WTC11 (cell line): ENCODE results near the gene FCHO1. TPM values are rescaled to one million over a fixed set of nuclear protein-coding genes. Genes with fewer than 3 reads are reported as not detected.

Source experiments
- ATAC-seq: fragments of 200-7000 bp; cut with Tn5 transposase; 2 replicates; pipeline ENCODE4 v1.10.0; 2021; ENCODE audit warnings: mild to moderate bottlenecking, moderate library complexity
- CTCF ChIA-PET: fragments of 300-600 bp; sonication (Branson Sonifier 250); formaldehyde crosslinking; loops from one replicate; lab custom pipeline; 2021; ENCODE audit warnings: antibody characterized with exemption; lab: Charles Lee
- POLR2A ChIA-PET: fragments of 350-600 bp; sonication (Branson Sonifier 250); formaldehyde crosslinking; loops from one replicate; lab custom pipeline; 2021; ENCODE audit warnings: antibody characterized with exemption; lab: Charles Lee
- DNase-seq: peaks from one replicate; pipeline ENCODE4 v3.0.0; 2021; ENCODE audit warnings: low spot score
- H3K27ac Mint-ChIP-seq: 2 replicates; pipeline ENCODE4 v1.8.0; 2021; ENCODE audit warnings: mixed read lengths
- H3K27me3 Mint-ChIP-seq: 2 replicates; pipeline ENCODE4 v1.8.0; 2021; ENCODE audit warnings: low read depth, mild to moderate bottlenecking, moderate library complexity, mixed read lengths
- H3K36me3 Mint-ChIP-seq: 2 replicates; pipeline ENCODE4 v1.8.0; 2021; ENCODE audit warnings: mixed read lengths
- H3K4me1 Mint-ChIP-seq: 2 replicates; pipeline ENCODE4 v1.8.0; 2022; ENCODE audit warnings: mixed read lengths
- H3K4me3 Mint-ChIP-seq: 2 replicates; pipeline ENCODE4 v1.8.0; 2021; ENCODE audit warnings: mild to moderate bottlenecking, moderate library complexity, mixed read lengths
- H3K9me3 Mint-ChIP-seq: 2 replicates; pipeline ENCODE4 v1.8.0; 2021; ENCODE audit warnings: mixed read lengths
- ESRRA ChIP-seq: sonication (generic); formaldehyde crosslinking; IDR thresholded peaks from 2 replicates; pipeline ENCODE4 v1.8.1; 2022; ENCODE audit warnings: mild to moderate bottlenecking, missing genetic modification reagents, borderline replicate concordance
- ETV6 ChIP-seq: sonication (generic); formaldehyde crosslinking; IDR thresholded peaks from 2 replicates; pipeline ENCODE4 v1.8.1; 2022; ENCODE audit warnings: mild to moderate bottlenecking, missing genetic modification reagents
- FOXJ3 ChIP-seq: sonication (generic); formaldehyde crosslinking; IDR thresholded peaks from 2 replicates; pipeline ENCODE4 v1.9.0; 2021; ENCODE audit warnings: missing genetic modification reagents, mild to moderate bottlenecking, borderline replicate concordance
- MAX ChIP-seq: sonication (generic); formaldehyde crosslinking; IDR thresholded peaks from 2 replicates; pipeline ENCODE4 v1.8.0; 2022; ENCODE audit warnings: mild to moderate bottlenecking, missing genetic modification reagents
- OVOL2 ChIP-seq: fragments of 250-450 bp; sonication (Bioruptor Pico); IDR thresholded peaks from 2 replicates; pipeline ENCODE4 v1.9.0; 2021; ENCODE audit warnings: mild to moderate bottlenecking, borderline replicate concordance
- RELA ChIP-seq: sonication (generic); formaldehyde crosslinking; IDR thresholded peaks from 2 replicates; pipeline ENCODE4 v1.8.1; 2022; ENCODE audit warnings: missing genetic modification reagents, mild to moderate bottlenecking, borderline replicate concordance
- TCF7 ChIP-seq: sonication (generic); formaldehyde crosslinking; IDR thresholded peaks from 2 replicates; pipeline ENCODE4 v1.8.0; 2022; ENCODE audit warnings: mild to moderate bottlenecking, low read depth, missing genetic modification reagents, moderate library complexity
- TEAD4 ChIP-seq: sonication (generic); formaldehyde crosslinking; IDR thresholded peaks from 2 replicates; pipeline ENCODE4 v1.8.0; 2022; ENCODE audit warnings: mild to moderate bottlenecking, missing genetic modification reagents
- USF1 ChIP-seq: sonication (generic); formaldehyde crosslinking; IDR thresholded peaks from 2 replicates; pipeline ENCODE4 v1.8.0; 2022; ENCODE audit warnings: mild to moderate bottlenecking, missing genetic modification reagents
- USF2 ChIP-seq: sonication (generic); formaldehyde crosslinking; IDR thresholded peaks from 2 replicates; pipeline ENCODE4 v1.8.1; 2023; ENCODE audit warnings: mild to moderate bottlenecking, missing genetic modification reagents, moderate library complexity
- ZNF138 ChIP-seq: sonication (generic); formaldehyde crosslinking; conservative IDR thresholded peaks from 2 replicates; pipeline ENCODE4 v1.8.1; 2022; ENCODE audit warnings: mild to moderate bottlenecking, moderate library complexity, missing genetic modification reagents
- ZNF425 ChIP-seq: fragments of 250-450 bp; sonication (Bioruptor Pico); conservative IDR thresholded peaks from 2 replicates; pipeline ENCODE4 v1.9.0; 2021; ENCODE audit warnings: mild to moderate bottlenecking
- ZNF671 ChIP-seq: fragments of 250-450 bp; sonication (Bioruptor Pico); IDR thresholded peaks from 2 replicates; pipeline ENCODE4 v1.8.0; 2021; ENCODE audit warnings: mild to moderate bottlenecking
- total RNA-seq: library from RNA; stranded (reverse); gene quantifications from 3 replicates; pipeline ENCODE4 v1.2.3, GENCODE V29; 2021
- TF ChIP-seq, protein P1 (sequence below): sonication (generic); formaldehyde crosslinking; conservative IDR thresholded peaks from 2 replicates; pipeline ENCODE4 v1.8.1; 2022; ENCODE audit warnings: mild to moderate bottlenecking, missing genetic modification reagents
- TF ChIP-seq, protein P2 (sequence below): fragments of 250-450 bp; sonication (Bioruptor Pico); IDR thresholded peaks from 2 replicates; pipeline ENCODE4 v1.9.0; 2021; ENCODE audit warnings: mild to moderate bottlenecking

Gene FCHO1
- total RNA-seq, 1 experiment from 2014 or later, result 26.8 TPM

DNA sequence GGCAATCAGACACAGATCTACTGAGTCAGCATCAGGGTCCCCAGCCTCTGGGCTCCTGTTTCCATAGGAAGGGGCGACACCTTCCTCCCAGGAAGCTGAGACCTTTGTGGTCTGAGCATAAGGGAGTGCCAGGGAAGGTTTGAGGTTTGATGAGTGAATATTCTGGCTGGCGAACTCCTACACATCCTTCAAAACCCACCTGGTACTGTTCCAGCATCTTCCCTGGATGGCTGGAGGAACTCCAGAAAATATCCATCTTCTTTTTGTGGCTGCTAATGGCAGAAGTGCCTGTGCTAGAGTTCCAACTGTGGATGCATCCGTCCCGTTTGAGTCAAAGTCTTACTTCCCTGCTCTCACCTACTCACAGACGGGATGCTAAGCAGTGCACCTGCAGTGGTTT lies 60.8 kb downstream of the FCHO1 start:
- H3K4me1 Mint-ChIP-seq, result no peaks in the 10 kb centered on the region
- no peaks in the 10 kb centered on the region for H3K36me3 Mint-ChIP-seq
- TF ChIP-seq, protein P1, sequence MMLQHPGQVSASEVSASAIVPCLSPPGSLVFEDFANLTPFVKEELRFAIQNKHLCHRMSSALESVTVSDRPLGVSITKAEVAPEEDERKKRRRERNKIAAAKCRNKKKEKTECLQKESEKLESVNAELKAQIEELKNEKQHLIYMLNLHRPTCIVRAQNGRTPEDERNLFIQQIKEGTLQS (CRISPR knock-in tag), result no peak
- no peak for TF ChIP-seq ESRRA (CRISPR knock-in tag)
- no peak for TF ChIP-seq ZNF138 (CRISPR knock-in tag)
- TF ChIP-seq TEAD4 (CRISPR knock-in tag), result no peak
- no peak for TF ChIP-seq ETV6 (CRISPR knock-in tag)
- TF ChIP-seq, protein P2, sequence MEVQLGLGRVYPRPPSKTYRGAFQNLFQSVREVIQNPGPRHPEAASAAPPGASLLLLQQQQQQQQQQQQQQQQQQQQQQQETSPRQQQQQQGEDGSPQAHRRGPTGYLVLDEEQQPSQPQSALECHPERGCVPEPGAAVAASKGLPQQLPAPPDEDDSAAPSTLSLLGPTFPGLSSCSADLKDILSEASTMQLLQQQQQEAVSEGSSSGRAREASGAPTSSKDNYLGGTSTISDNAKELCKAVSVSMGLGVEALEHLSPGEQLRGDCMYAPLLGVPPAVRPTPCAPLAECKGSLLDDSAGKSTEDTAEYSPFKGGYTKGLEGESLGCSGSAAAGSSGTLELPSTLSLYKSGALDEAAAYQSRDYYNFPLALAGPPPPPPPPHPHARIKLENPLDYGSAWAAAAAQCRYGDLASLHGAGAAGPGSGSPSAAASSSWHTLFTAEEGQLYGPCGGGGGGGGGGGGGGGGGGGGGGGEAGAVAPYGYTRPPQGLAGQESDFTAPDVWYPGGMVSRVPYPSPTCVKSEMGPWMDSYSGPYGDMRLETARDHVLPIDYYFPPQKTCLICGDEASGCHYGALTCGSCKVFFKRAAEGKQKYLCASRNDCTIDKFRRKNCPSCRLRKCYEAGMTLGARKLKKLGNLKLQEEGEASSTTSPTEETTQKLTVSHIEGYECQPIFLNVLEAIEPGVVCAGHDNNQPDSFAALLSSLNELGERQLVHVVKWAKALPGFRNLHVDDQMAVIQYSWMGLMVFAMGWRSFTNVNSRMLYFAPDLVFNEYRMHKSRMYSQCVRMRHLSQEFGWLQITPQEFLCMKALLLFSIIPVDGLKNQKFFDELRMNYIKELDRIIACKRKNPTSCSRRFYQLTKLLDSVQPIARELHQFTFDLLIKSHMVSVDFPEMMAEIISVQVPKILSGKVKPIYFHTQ, result no peak
- TF ChIP-seq ZNF671 (CRISPR knock-in tag), result no peak
- TF ChIP-seq TCF7 (CRISPR knock-in tag), result no peak
- TF ChIP-seq USF2 (CRISPR knock-in tag), result no peak
- TF ChIP-seq OVOL2 (CRISPR knock-in tag), result no peak
- no peak for TF ChIP-seq RELA (CRISPR knock-in tag)
- no peak for TF ChIP-seq MAX
- TF ChIP-seq FOXJ3 (CRISPR knock-in tag), result no peak
- no peak for TF ChIP-seq USF1 (CRISPR knock-in tag)
- peaks cover 2% of the 10 kb centered on the region; the same call in 1 of the 2 replicates for H3K27me3 Mint-ChIP-seq
- CTCF ChIA-PET, result no interaction called here
- no peak overlapping the region for H3K27ac Mint-ChIP-seq
- DNase-seq (no peak), ATAC-seq (no peak)
- POLR2A ChIA-PET, result no interaction called here
- H3K9me3 Mint-ChIP-seq, result no peaks in the 10 kb centered on the region
- no peak overlapping the region for H3K4me3 Mint-ChIP-seq

DNA sequence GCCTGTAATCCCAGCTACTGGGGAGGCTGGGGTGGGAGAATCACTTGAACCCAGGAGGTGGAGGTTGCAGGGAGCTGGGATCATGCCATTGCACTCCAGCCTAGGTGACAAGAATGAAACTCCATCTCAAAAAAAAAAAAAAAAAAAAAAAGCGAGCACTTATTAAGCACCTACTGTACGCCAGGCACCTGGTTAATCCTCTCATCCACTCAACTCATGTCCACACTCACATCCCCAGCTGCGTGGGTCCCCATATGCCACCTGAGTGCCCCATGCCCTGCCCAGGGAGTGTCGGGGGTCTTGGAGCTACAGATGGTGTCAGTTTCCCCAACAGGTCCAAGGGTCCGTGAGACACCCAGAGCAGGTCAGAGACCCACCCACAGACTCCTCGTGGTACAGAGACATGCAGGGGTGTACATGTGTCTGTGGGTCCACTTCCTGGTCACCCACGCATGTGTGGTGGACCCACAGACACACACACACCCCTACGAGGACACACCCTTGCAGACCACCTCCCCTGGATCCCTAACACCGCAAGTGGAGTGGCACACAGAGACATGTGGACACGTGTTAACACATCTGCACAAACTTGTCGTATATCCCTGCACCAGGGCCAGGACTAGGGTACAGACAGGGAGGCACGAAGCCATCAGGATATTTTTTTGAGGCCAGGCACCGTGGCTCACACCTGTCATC lies 66.5 kb downstream of the FCHO1 start:
- ChIA-PET POLR2A (no interaction called here), CTCF (interaction anchor here (0.6 kb wide), 1 partner anchor 130 kb away, joined by 3 read pairs; no protein-coding TSS in a partner anchor)
- H3K27me3 Mint-ChIP-seq, result peaks cover 2% of the 10 kb centered on the region; the same call in 1 of the 2 replicates
- DNase-seq (no peak), ATAC-seq (no peak)
- H3K9me3 Mint-ChIP-seq, result no peaks in the 10 kb centered on the region
- no peaks in the 10 kb centered on the region for H3K4me1 Mint-ChIP-seq
- no peak for TF ChIP-seq ZNF425
- no peak overlapping the region for H3K27ac Mint-ChIP-seq
- no peak overlapping the region for H3K4me3 Mint-ChIP-seq
- H3K36me3 Mint-ChIP-seq, result no peaks in the 10 kb centered on the region
